Activated CD4-positive, alpha-beta T cell treated with anti-CD3 and anti-CD28 coated beads for 1 hour (primary cell): Measurements from ENCODE around the gene IL20RB.

Experiments
- DNase-seq: peaks from one replicate; pipeline ENCODE4 v3.0.0-alpha.2; 2020

Gene IL20RB

GRCh38 chr3:136957751-136958288, at the start of gene IL20RB:
IL20RB (plus strand) TSS chr3:136957983; CDS start chr3:136958114, 131 bp downstream.
- no peak for DNase-seq

GRCh38 chr3:136908297-136908696, 49.5 kb upstream of the IL20RB start:
- DNase-seq, result no peak

- no peak for DNase-seq
These were observed 48.6 kb upstream of the IL20RB start for GRCh38 chr3:136909187-136909586.

- no peak for DNase-seq
These were observed 47.1 kb upstream of the IL20RB start for GRCh38 chr3:136910697-136911096.

- no peak for DNase-seq
These were observed 44.6 kb upstream of the IL20RB start for GRCh38 chr3:136913168-136913567.

- DNase-seq, result no peak
These were observed 43.0 kb upstream of the IL20RB start for GRCh38 chr3:136914739-136915138.

- DNase-seq, result no peak
These were observed 41.6 kb upstream of the IL20RB start for GRCh38 chr3:136916223-136916622.

- no peak for DNase-seq
These were observed 37.8 kb upstream of the IL20RB start for GRCh38 chr3:136919799-136920580.

- DNase-seq, result no peak
These were observed 36.7 kb upstream of the IL20RB start for GRCh38 chr3:136920904-136921611.

- no peak for DNase-seq
These were observed 32.2 kb upstream of the IL20RB start for GRCh38 chr3:136925425-136926190.

GRCh38 chr3:136928240-136928639, 29.5 kb upstream of the IL20RB start:
- DNase-seq, result no peak

GRCh38 chr3:136929977-136930670, 27.7 kb upstream of the IL20RB start:
- no peak for DNase-seq

- DNase-seq, result no peak
These were observed 26.2 kb upstream of the IL20RB start for GRCh38 chr3:136931606-136932005.

- no peak for DNase-seq
These were observed 25.3 kb upstream of the IL20RB start for GRCh38 chr3:136932523-136932922.

GRCh38 chr3:136932978-136933772, 24.6 kb upstream of the IL20RB start:
- no peak for DNase-seq

- no peak for DNase-seq
These were observed 20.6 kb upstream of the IL20RB start for GRCh38 chr3:136937175-136937574.

GRCh38 chr3:136937851-136938250, 19.9 kb upstream of the IL20RB start:
- DNase-seq, result no peak

GRCh38 chr3:136938334-136938733, 19.4 kb upstream of the IL20RB start:
- no peak for DNase-seq

- no peak for DNase-seq
These were observed 18.3 kb upstream of the IL20RB start for GRCh38 chr3:136939489-136939888.

GRCh38 chr3:136942803-136943202, 15.0 kb upstream of the IL20RB start:
- no peak for DNase-seq

- no peak for DNase-seq
These were observed 14.3 kb upstream of the IL20RB start for GRCh38 chr3:136943436-136943835.

- no peak for DNase-seq
These were observed 10.8 kb upstream of the IL20RB start for GRCh38 chr3:136946978-136947377.
